ENCODE results near the gene CHRNG. TPM values are rescaled to one million over a fixed set of nuclear protein-coding genes. Genes with fewer than 3 reads are reported as not detected.

Gene CHRNG
- total RNA-seq, 2 experiments from 2014 or later = not detected

GRCh38 chr2:232541195-232541960 is 1.9 kb downstream of the CHRNG start:
- POLR2A ChIA-PET = no interaction called here
- Mint-ChIP-seq H3K36me3 (ENCODE audit: low read depth) (peaks cover 9% of the 10 kb centered on the region), H3K9me3 (ENCODE audit: low read depth) (no peaks in the 10 kb centered on the region), H3K27ac (no peak overlapping the region), H3K4me3 (no peak overlapping the region), H3K4me1 (peaks cover under 1% of the 10 kb centered on the region), H3K27me3 (peaks cover 2% of the 10 kb centered on the region)
- intact Hi-C loops (cut with DNase I, micrococcal nuclease) = no loop called here
- CTCF ChIA-PET = no interaction called here
- DNase-seq = no peak
- no peak for ATAC-seq

GRCh38 chr2:232541961-232542714 is 2.6 kb downstream of the CHRNG start:
- Mint-ChIP-seq H3K4me3 (no peak overlapping the region), H3K9me3 (ENCODE audit: low read depth) (no peaks in the 10 kb centered on the region), H3K27me3 (peaks cover 2% of the 10 kb centered on the region), H3K4me1 (peaks cover 4% of the 10 kb centered on the region), H3K36me3 (ENCODE audit: low read depth) (peaks cover 14% of the 10 kb centered on the region), H3K27ac (no peak overlapping the region)
- DNase-seq (no peak), ATAC-seq (no peak)
- ChIA-PET CTCF (no interaction called here), POLR2A (no interaction called here)
- intact Hi-C loops (cut with DNase I, micrococcal nuclease) = no loop called here

GRCh38 chr2:232542715-232543467 is 3.4 kb downstream of the CHRNG start:
- no peak for DNase-seq
- Mint-ChIP-seq H3K27ac (no peak overlapping the region), H3K4me3 (no peak overlapping the region), H3K36me3 (ENCODE audit: low read depth) (peaks cover 21% of the 10 kb centered on the region), H3K27me3 (peaks cover 2% of the 10 kb centered on the region), H3K4me1 (peaks cover 10% of the 10 kb centered on the region), H3K9me3 (ENCODE audit: low read depth) (no peaks in the 10 kb centered on the region)
- intact Hi-C loops (cut with DNase I, micrococcal nuclease) = no loop called here
- CTCF ChIA-PET = no interaction called here
- ATAC-seq = no peak
- POLR2A ChIA-PET = no interaction called here

- peaks cover 16% of the 10 kb centered on the region for H3K4me1 Mint-ChIP-seq
- POLR2A ChIA-PET = no interaction called here
Observed at GRCh38 chr2:232543491-232543890, 4.0 kb downstream of the CHRNG start.

DNA sequence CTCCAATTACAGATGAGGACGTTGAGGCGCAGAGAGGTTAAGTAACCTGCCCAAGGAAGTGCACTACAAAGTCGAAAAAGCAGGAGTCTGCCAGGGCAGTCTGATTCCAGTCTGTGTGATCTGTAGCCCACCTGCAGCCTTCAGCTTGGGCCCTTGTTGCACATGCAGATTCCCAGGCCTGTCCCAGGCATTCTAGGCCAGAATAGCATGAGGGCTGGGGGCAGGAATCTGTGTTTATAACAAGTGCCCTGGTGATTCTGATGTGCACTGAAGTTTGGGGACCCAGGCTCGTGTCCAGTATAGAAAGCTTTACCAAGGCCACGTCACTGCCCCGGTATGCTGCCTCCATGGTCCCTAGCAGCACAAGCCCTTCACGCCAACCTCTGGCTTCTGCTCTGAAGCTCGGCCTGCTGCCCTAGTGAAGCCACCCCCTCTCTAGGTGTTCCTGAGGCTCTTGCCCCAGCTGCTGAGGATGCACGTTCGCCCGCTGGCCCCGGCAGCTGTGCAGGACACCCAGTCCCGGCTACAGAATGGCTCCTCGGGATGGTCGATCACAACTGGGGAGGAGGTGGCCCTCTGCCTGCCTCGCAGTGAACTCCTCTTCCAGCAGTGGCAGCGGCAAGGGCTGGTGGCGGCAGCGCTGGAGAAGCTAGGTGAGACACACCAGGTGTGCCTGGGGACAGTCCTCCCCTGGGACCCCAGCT is 4.6 kb downstream of the CHRNG start:
- Mint-ChIP-seq H3K9me3 (ENCODE audit: low read depth) (peaks cover 3% of the 10 kb centered on the region), H3K4me3 (no peak overlapping the region), H3K27me3 (no peaks in the 10 kb centered on the region), H3K27ac (no peak overlapping the region), H3K4me1 (peaks cover 22% of the 10 kb centered on the region), H3K36me3 (ENCODE audit: low read depth) (peaks cover 32% of the 10 kb centered on the region)
- intact Hi-C loops (cut with DNase I, micrococcal nuclease) = no loop called here
- ChIA-PET POLR2A (no interaction called here), CTCF (no interaction called here)
- DNase-seq (no peak), ATAC-seq (no peak)

More at GRCh38 chr2:232543491-232543890, 4.0 kb downstream of the CHRNG start:
- no peak overlapping the region for H3K27ac Mint-ChIP-seq
- H3K27me3 Mint-ChIP-seq = peaks cover under 1% of the 10 kb centered on the region
- no peak overlapping the region for H3K4me3 Mint-ChIP-seq
- DNase-seq (no peak), ATAC-seq (no peak)
- peaks cover 27% of the 10 kb centered on the region for H3K36me3 Mint-ChIP-seq (ENCODE audit: low read depth)
- H3K9me3 Mint-ChIP-seq (ENCODE audit: low read depth) = peaks cover 2% of the 10 kb centered on the region
- CTCF ChIA-PET = no interaction called here
- intact Hi-C loops (cut with DNase I, micrococcal nuclease) = no loop called here

GRCh38 chr2:232544674-232545073 is 5.2 kb downstream of the CHRNG start:
- POLR2A ChIA-PET = no interaction called here
- DNase-seq = no peak
- H3K9me3 Mint-ChIP-seq (ENCODE audit: low read depth) = peaks cover 3% of the 10 kb centered on the region
- H3K4me3 Mint-ChIP-seq = no peak overlapping the region
- H3K4me1 Mint-ChIP-seq = peaks cover 27% of the 10 kb centered on the region
- H3K27ac Mint-ChIP-seq = no peak overlapping the region
- peaks cover 37% of the 10 kb centered on the region for H3K36me3 Mint-ChIP-seq (ENCODE audit: low read depth)
- ATAC-seq = no peak
- H3K27me3 Mint-ChIP-seq = no peaks in the 10 kb centered on the region
- intact Hi-C loops (cut with DNase I, micrococcal nuclease) = no loop called here
- CTCF ChIA-PET = no interaction called here

DNA sequence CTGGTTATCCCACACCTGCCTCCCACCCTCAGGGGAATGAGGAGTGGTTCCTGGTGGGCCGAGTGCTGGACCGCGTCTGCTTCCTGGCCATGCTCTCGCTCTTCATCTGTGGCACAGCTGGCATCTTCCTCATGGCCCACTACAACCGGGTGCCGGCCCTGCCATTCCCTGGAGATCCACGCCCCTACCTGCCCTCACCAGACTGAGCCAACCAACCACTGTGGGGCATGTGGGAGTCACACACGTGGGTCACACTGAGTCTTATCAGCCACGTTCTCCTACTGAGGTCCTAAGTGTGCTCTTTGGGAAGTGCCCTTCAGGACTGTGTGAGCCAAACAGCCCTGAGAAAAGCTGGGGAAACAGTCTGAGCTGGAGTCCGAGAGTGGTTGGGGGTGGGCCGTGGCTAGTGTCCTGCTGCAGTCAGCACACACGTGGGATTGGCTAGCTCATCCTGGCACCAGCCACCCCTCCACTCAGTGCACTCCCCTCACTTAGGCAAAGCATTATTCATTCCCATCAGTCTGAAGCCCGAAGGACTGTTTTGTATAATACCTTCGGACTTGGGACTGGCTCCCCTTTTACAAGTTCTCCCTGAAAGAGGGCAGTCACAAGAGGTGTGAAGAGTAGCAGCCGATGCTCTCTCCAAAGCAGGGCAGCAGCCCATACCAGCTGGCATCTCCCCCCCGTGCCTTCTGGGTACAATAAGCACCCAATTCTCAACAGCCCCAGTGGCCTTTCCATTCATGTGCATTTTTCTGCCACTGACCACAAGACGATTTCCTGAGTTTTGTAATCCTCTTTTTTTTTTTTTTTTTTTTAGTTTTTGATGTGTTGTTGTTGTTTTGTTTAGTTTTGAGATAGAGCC is 6.3 kb downstream of the CHRNG start:
- intact Hi-C loops (cut with DNase I, micrococcal nuclease) = no loop called here
- POLR2A ChIA-PET = interaction anchor here (0.6 kb wide), 1 partner anchor 749 kb away, joined by 3 read pairs; no protein-coding TSS in a partner anchor
- DNase-seq = no peak

GRCh38 chr2:232547991-232548390 is 8.5 kb downstream of the CHRNG start:
- CTCF ChIA-PET = interaction anchor here (0.6 to 1.0 kb wide), 3 partner anchors 71 to 312 kb away, joined by 3 read pairs; no protein-coding TSS in a partner anchor
- Mint-ChIP-seq H3K4me1 (peaks cover 44% of the 10 kb centered on the region), H3K27me3 (no peaks in the 10 kb centered on the region), H3K36me3 (ENCODE audit: low read depth) (peaks cover 40% of the 10 kb centered on the region), H3K4me3 (no peak overlapping the region), H3K27ac (no peak overlapping the region), H3K9me3 (ENCODE audit: low read depth) (peaks cover 3% of the 10 kb centered on the region)
- DNase-seq = no peak
- ATAC-seq = no peak
- POLR2A ChIA-PET = no interaction called here
- intact Hi-C loops (cut with DNase I, micrococcal nuclease) = no loop called here

More for the DNA sequence above, 6.3 kb downstream of the CHRNG start:
- ATAC-seq = no peak
- peaks cover 30% of the 10 kb centered on the region for H3K4me1 Mint-ChIP-seq
- peaks cover 40% of the 10 kb centered on the region for H3K36me3 Mint-ChIP-seq (ENCODE audit: low read depth)
- no peaks in the 10 kb centered on the region for H3K27me3 Mint-ChIP-seq
- H3K9me3 Mint-ChIP-seq (ENCODE audit: low read depth) = peaks cover 3% of the 10 kb centered on the region
- H3K27ac Mint-ChIP-seq = no peak overlapping the region
- CTCF ChIA-PET = interaction anchor here (0.7 kb wide), 2 partner anchors 81 to 788 kb away, joined by 4 to 5 read pairs; no protein-coding TSS in a partner anchor
- H3K4me3 Mint-ChIP-seq = no peak overlapping the region

- peak overlapping the region; percentile 98 for H3K4me3 Mint-ChIP-seq
- peaks cover 34% of the 10 kb centered on the region for H3K36me3 Mint-ChIP-seq (ENCODE audit: low read depth)
- peaks cover 62% of the 10 kb centered on the region for H3K4me1 Mint-ChIP-seq
- ATAC-seq (peak; percentile 3), DNase-seq (no peak)
- ChIA-PET POLR2A (interaction anchor here (1.4 kb wide), 1 partner anchor 531 kb away, joined by 3 read pairs; no protein-coding TSS in a partner anchor), CTCF (interaction anchor here (1.4 kb wide), 1 partner anchor 29 kb away, joined by 4 read pairs; no protein-coding TSS in a partner anchor)
- peak overlapping the region; percentile 100 for H3K27ac Mint-ChIP-seq
- H3K9me3 Mint-ChIP-seq (ENCODE audit: low read depth) = peaks cover 3% of the 10 kb centered on the region
- H3K27me3 Mint-ChIP-seq = no peaks in the 10 kb centered on the region
- intact Hi-C loops (cut with DNase I, micrococcal nuclease) = loop anchor here (1.0 to 5.0 kb wide), 11 partner anchors 147 to 1035 kb away; partner anchors contain the start of genes ATG16L1 (in 2 of the 2), GIGYF2 (in 2 of the 2), DGKD (in 1 of the 2) and DIS3L2 (in 1 of the 2)
Observed at GRCh38 chr2:232549655-232550353, 10.3 kb downstream of the CHRNG start.
